Adrenal gland (tissue), 5 donors: ENCODE data around the gene AXIN1.

Source experiments
- CTCF ChIP-seq, 6 experiments: fragments of 450-650 bp in 4 of 6; fragments of 200-600 bp in 2 of 6; sonication (generic) in 1 of 6; IDR thresholded peaks; 1 replicate in 5 of 6; 2 replicates in 1 of 6; pipeline versions ENCODE4 v1.5.1 to v1.8.0; 2016 to 2021; ENCODE audit warnings: antibody characterized with exemption in 6 of 6, mild to moderate bottlenecking in 2 of 6, moderate library complexity in 1 of 6
- POLR2A ChIP-seq, 2 donors: fragments of 450-650 bp; IDR thresholded peaks; one replicate each; pipeline ENCODE4 v1.6.1; 2017; ENCODE audit warnings: antibody characterized with exemption in 2 of 2, mild to moderate bottlenecking in 2 of 2, moderate library complexity in 1 of 2
- donor health status: DM: no; HTN: no; CAD: no.

- TF ChIP-seq CTCF (IDR thresholded peaks at IDR 0.05) (no peak), POLR2A (IDR thresholded peaks at IDR 0.05) (no peak)
Measured at GRCh38 chr16:359871-360697, 7.6 kb upstream of the AXIN1 start.
